A549 (cell line): Measurements from ENCODE around the gene AUTS2. TPM values are rescaled to one million over a fixed set of nuclear protein-coding genes. Genes with fewer than 3 reads are reported as not detected.

Experiments used
- ATAC-seq, 2 experiments: fragments of 200-7000 bp in 1 of 2; fragments of >200 bp in 1 of 2; cut with Nextera tagmentation in 1 of 2; cut with Tn5 transposase in 1 of 2; 3 replicates each; pipeline versions ENCODE4 v1.8.0 to v1.9.1; 2018 to 2020; ENCODE audit warnings: mild to moderate bottlenecking in 1 of 2, moderate library complexity in 1 of 2
- CTCF ChIA-PET: fragments of 300-600 bp; sonication (Branson Sonifier 250); formaldehyde crosslinking; extraction: SDS; loops from one replicate; lab custom pipeline; 2021; ENCODE audit warnings: antibody characterized with exemption, inconsistent platforms; lab: Yijun Ruan, JAX
- POLR2A ChIA-PET: fragments of 350-600 bp; formaldehyde crosslinking; extraction: SDS; loops from one replicate; lab custom pipeline; 2021; ENCODE audit warnings: antibody characterized with exemption, inconsistent platforms; lab: Yijun Ruan, JAX
- DNase-seq, 2 experiments: peaks; one replicate each; pipeline versions ENCODE4 v3.0.0 to v3.0.0-alpha.2; 2011 to 2016; ENCODE audit warnings: low read depth in 1 of 2, low spot score in 1 of 2
- FAIRE-seq: peaks from 2 replicates; lab custom pipeline; 2011; peaks lifted over from hg19 to GRCh38; lab: Jason Lieb, UNC
- H3K27ac ChIP-seq, 2 experiments: fragments of >200 bp; sonication (Bioruptor Twin); formaldehyde crosslinking; 3 replicates each; pipeline ENCODE4 v1.5.1; 2016 to 2017
- H3K4me1 ChIP-seq: fragments of >200 bp; sonication (Bioruptor Twin); formaldehyde crosslinking; 3 replicates; pipeline ENCODE4 v1.6.1; 2016
- H3K4me2 ChIP-seq: fragments of >200 bp; sonication (Bioruptor Twin); formaldehyde crosslinking; 3 replicates; pipeline ENCODE4 v1.6.1; 2016
- H3K4me3 ChIP-seq: fragments of >200 bp; sonication (Bioruptor Twin); formaldehyde crosslinking; 3 replicates; pipeline ENCODE4 v1.5.1; 2016
- H3K9me3 ChIP-seq: fragments of >200 bp; sonication (Bioruptor Twin); formaldehyde crosslinking; 3 replicates; pipeline ENCODE4 v1.6.1; 2016
- BHLHE40 ChIP-seq: IDR thresholded peaks from 2 replicates; pipeline ENCODE4 v1.6.1; 2012; ENCODE audit warnings: low read depth, low read length, inconsistent platforms
- CHD4 ChIP-seq: fragments of 200-600 bp; sonication (generic); IDR thresholded peaks from 2 replicates; pipeline ENCODE4 v1.6.1; 2016; ENCODE audit warnings: antibody characterized with exemption, mild to moderate bottlenecking, borderline replicate concordance
- CTCF ChIP-seq: fragments of >200 bp; sonication (Bioruptor Twin); formaldehyde crosslinking; IDR thresholded peaks from 3 replicates; pipeline ENCODE4 v1.5.1; 2016
- EHF ChIP-seq: fragments of 250-450 bp; sonication (Bioruptor Pico); IDR thresholded peaks from 2 replicates; pipeline ENCODE4 v1.5.0; 2020; ENCODE audit warnings: mild to moderate bottlenecking
- EHMT2 ChIP-seq: fragments of 200-600 bp; sonication (generic); IDR thresholded peaks from 2 replicates; pipeline ENCODE4 v1.6.1; 2016; ENCODE audit warnings: antibody characterized with exemption, low read depth, mild to moderate bottlenecking, moderate library complexity
- EP300 ChIP-seq, 2 experiments: fragments of >200 bp; sonication (Bioruptor Twin); formaldehyde crosslinking; IDR thresholded peaks; 2 replicates in 1 of 2; 3 replicates in 1 of 2; pipeline ENCODE4 v1.6.1; 2016 to 2017
- ESRRA ChIP-seq: fragments of 150-350 bp; IDR thresholded peaks from 2 replicates; pipeline ENCODE4 v1.6.1; 2014; ENCODE audit warnings: mild to moderate bottlenecking, low read length, borderline replicate concordance
- FOSL2 ChIP-seq, 2 experiments: fragments of 450-650 bp in 1 of 2; fragments of >200 bp in 1 of 2; sonication (Bioruptor Twin) in 1 of 2; formaldehyde crosslinking; IDR thresholded peaks; 2 replicates each; pipeline versions ENCODE4 v1.5.0 to v1.6.1; 2016 to 2020; ENCODE audit warnings: mild to moderate bottlenecking in 1 of 2, moderate library complexity in 1 of 2
- GATA3 ChIP-seq: IDR thresholded peaks from 2 replicates; pipeline ENCODE4 v1.6.1; 2012; ENCODE audit warnings: borderline replicate concordance
- HDAC2 ChIP-seq: fragments of 200-600 bp; sonication (generic); IDR thresholded peaks from 2 replicates; pipeline ENCODE4 v1.6.1; 2016
- HEYL ChIP-seq: fragments of 250-450 bp; sonication (Bioruptor Pico); IDR thresholded peaks from 2 replicates; pipeline ENCODE4 v1.8.0; 2021; ENCODE audit warnings: mild to moderate bottlenecking, moderate library complexity
- JUN ChIP-seq, 2 experiments: fragments of >200 bp; sonication (Bioruptor Twin); formaldehyde crosslinking; IDR thresholded peaks; 2 replicates in 1 of 2; 3 replicates in 1 of 2; pipeline ENCODE4 v1.6.1; 2016 to 2017
- JUNB ChIP-seq: fragments of >200 bp; sonication (Bioruptor Twin); formaldehyde crosslinking; IDR thresholded peaks from 2 replicates; pipeline ENCODE4 v1.6.1; 2016
- MAFK ChIP-seq: fragments of 450-650 bp; IDR thresholded peaks from 2 replicates; pipeline ENCODE4 v1.6.1; 2014; ENCODE audit not compliant: partially characterized antibody
- MAX ChIP-seq: IDR thresholded peaks from 2 replicates; pipeline ENCODE4 v1.6.1; 2012
- MAZ ChIP-seq: fragments of 150-350 bp; IDR thresholded peaks from 2 replicates; pipeline ENCODE4 v1.6.1; 2014; ENCODE audit warnings: antibody characterized with exemption, low read depth, low read length, borderline replicate concordance
- MYC ChIP-seq: IDR thresholded peaks from 2 replicates; pipeline ENCODE4 v1.6.1; 2012; ENCODE audit warnings: mild to moderate bottlenecking, inconsistent platforms, low read length, improper control_type of control experiment, borderline replicate concordance
- NFE2L2 ChIP-seq: fragments of 150-350 bp; conservative IDR thresholded peaks from 2 replicates; pipeline ENCODE4 v1.6.1; 2014; ENCODE audit warnings: low read length
- PBX3 ChIP-seq: IDR thresholded peaks from 2 replicates; pipeline ENCODE4 v1.6.1; 2012
- POLR2A ChIP-seq: IDR thresholded peaks from 2 replicates; pipeline ENCODE4 v1.6.1; 2012; ENCODE audit warnings: mild to moderate bottlenecking, low read length
- POLR2AphosphoS2 ChIP-seq: conservative IDR thresholded peaks from 2 replicates; pipeline ENCODE4 v1.6.1; 2012; ENCODE audit warnings: low read length, improper control_type of control experiment, inconsistent platforms
- RARB ChIP-seq: fragments of 250-450 bp; sonication (Bioruptor Pico); IDR thresholded peaks from 2 replicates; pipeline ENCODE4 v1.8.0; 2021; ENCODE audit warnings: mild to moderate bottlenecking, moderate library complexity
- RNF2 ChIP-seq: fragments of 200-600 bp; sonication (generic); IDR thresholded peaks from 2 replicates; pipeline ENCODE4 v1.6.1; 2016; ENCODE audit warnings: low read depth, mild to moderate bottlenecking, antibody characterized with exemption, moderate library complexity, borderline replicate concordance
- SMC3 ChIP-seq: fragments of >200 bp; sonication (Bioruptor Twin); formaldehyde crosslinking; IDR thresholded peaks from 3 replicates; pipeline ENCODE4 v1.6.1; 2018; ENCODE audit warnings: inconsistent platforms
- SREBF2 ChIP-seq: fragments of 450-650 bp; IDR thresholded peaks from 2 replicates; pipeline ENCODE4 v1.6.1; 2014; ENCODE audit warnings: mild to moderate bottlenecking, moderate library complexity
- TP53 ChIP-seq: fragments of 250-450 bp; sonication (Bioruptor Pico); IDR thresholded peaks from 2 replicates; pipeline ENCODE4 v1.5.0; 2021; ENCODE audit warnings: mild to moderate bottlenecking, moderate library complexity
- ZFP36 ChIP-seq: fragments of 450-650 bp; IDR thresholded peaks from 2 replicates; pipeline ENCODE4 v1.6.1; 2014; ENCODE audit warnings: borderline replicate concordance; ENCODE audit not compliant: partially characterized antibody
- ZNF302 ChIP-seq: fragments of 250-450 bp; sonication (Bioruptor Pico); IDR thresholded peaks from 2 replicates; pipeline ENCODE4 v1.9.0; 2021; ENCODE audit warnings: inconsistent platforms, mild to moderate bottlenecking, moderate library complexity
- WGBS: methylation state at CpG from one replicate; pipeline ENCODE4 v1.1.6; 2017; ENCODE audit errors: missing lambda C conversion rate; 5-methylcytosine and 5-hydroxymethylcytosine counted together
- polyA plus RNA-seq, 4 experiments: library from polyadenylated mRNA; depleted of rRNA in 3 of 4; stranded (reverse); fragments of >200 nt; fragmentation: RNase III in 1 of 4; extraction: RNeasy Plus Mini Kit Qiagen cat#74134 plus additional on column Dnase treatment in 1 of 4; gene quantifications; 2 replicates in 3 of 4; 3 replicates in 1 of 4; pipeline ENCODE4 v1.2.3, GENCODE V29; 2011 to 2017
- TF ChIP-seq, protein P1 (sequence below): fragments of 250-450 bp; sonication (Bioruptor Pico); IDR thresholded peaks from 2 replicates; pipeline ENCODE4 v1.5.0; 2020; ENCODE audit warnings: low read depth, mild to moderate bottlenecking, moderate library complexity
- TF ChIP-seq, protein P2 (sequence below): fragments of 250-450 bp; sonication (Bioruptor Pico); IDR thresholded peaks from 2 replicates; pipeline ENCODE4 v1.5.0; 2021; ENCODE audit warnings: mild to moderate bottlenecking, moderate library complexity, borderline replicate concordance

The AUTS2 gene
- polyA plus RNA-seq, 2 of the 4 experiments (the other 2 are of a cell fraction): 1.6 to 3.6 TPM

DNA sequence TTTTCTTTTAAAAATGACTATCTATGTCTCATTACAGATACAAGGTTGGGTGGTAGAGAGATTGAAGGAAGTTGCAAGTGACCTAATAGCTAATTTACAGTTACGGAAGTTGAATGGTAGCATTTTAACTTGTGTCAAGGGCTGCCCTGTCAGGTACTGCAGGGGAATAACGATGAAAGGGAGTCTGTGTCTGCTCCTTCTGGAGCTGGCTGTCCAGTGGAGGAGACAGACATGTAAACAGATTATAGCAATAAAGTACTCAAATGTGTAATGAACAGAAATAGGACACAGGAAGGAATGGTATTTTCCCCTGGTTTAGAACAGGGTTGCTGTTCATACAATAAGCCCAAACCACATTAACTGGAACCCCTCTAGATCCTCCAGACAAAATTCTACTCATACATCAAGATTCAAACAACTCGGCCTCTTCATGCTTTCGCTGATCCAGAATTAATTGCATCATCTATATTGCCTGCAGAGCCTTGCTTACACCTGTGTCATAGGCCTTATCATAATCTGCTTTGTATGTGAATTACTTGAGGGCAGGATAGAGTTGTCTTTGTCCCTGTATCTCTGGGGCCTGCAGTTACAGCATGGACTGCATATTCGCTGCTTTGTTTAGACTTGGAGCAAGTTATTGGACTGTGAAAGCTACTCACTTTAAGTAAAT, 42.8 kb downstream of the AUTS2 start:
- CTCF ChIA-PET: no interaction called here
- 61% methylated on average over 5 of the region's 5 CpGs for WGBS
- POLR2A ChIA-PET: no interaction called here
- FAIRE-seq (no peak), ATAC-seq (no peak), DNase-seq (no peak)
- no peak overlapping the region for H3K4me3 ChIP-seq
- no peak overlapping the region for H3K4me2 ChIP-seq
- H3K27ac ChIP-seq: no peak overlapping the region
- H3K9me3 ChIP-seq: no peaks in the 10 kb centered on the region
- H3K4me1 ChIP-seq: no peaks in the 10 kb centered on the region; the same call in 2 of the 3 replicates
- TF ChIP-seq BHLHE40 (no peak), CHD4 (no peak), HEYL (CRISPR knock-in tag) (no peak), RNF2 (no peak), JUN (IDR thresholded peaks at IDR 0.05) (no peak), MYC (no peak), POLR2A (no peak), PBX3 (no peak), SREBF2 (no peak), MAZ (no peak), POLR2AphosphoS2 (no peak), TP53 (no peak), ZNF302 (CRISPR knock-in tag) (no peak), NFE2L2 (no peak), EHF (no peak), MAX (no peak), RARB (no peak)
- TF ChIP-seq, protein P1, sequence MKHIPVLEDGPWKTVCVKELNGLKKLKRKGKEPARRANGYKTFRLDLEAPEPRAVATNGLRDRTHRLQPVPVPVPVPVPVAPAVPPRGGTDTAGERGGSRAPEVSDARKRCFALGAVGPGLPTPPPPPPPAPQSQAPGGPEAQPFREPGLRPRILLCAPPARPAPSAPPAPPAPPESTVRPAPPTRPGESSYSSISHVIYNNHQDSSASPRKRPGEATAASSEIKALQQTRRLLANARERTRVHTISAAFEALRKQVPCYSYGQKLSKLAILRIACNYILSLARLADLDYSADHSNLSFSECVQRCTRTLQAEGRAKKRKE: no peak

- FAIRE-seq (no peak), ATAC-seq (no peak), DNase-seq (no peak)
- CTCF ChIA-PET: interaction anchor here (0.9 kb wide), 1 partner anchor 34 kb away, joined by 3 read pairs; no protein-coding TSS in a partner anchor
- Histone ChIP-seq H3K4me1 (no peaks in the 10 kb centered on the region; the same call in 2 of the 3 replicates), H3K27ac (no peak overlapping the region), H3K4me2 (no peak overlapping the region), H3K9me3 (no peaks in the 10 kb centered on the region), H3K4me3 (no peak overlapping the region)
- POLR2A ChIA-PET: no interaction called here
- 47% methylated on average over 4 of the region's 4 CpGs for WGBS
- TF ChIP-seq CHD4 (no peak), SMC3 (no peak), RNF2 (no peak), JUNB (no peak), CTCF (no peak), EP300 (IDR thresholded peaks at IDR 0.05) (no peak), FOSL2 (IDR thresholded peaks at IDR 0.05) (no peak), FOSL2 (CRISPR knock-in tag; IDR thresholded peaks at IDR 0.05) (no peak), ZFP36 (no peak), GATA3 (no peak), HDAC2 (no peak), ESRRA (no peak), JUN (IDR thresholded peaks at IDR 0.05) (no peak), MAFK (no peak), MAZ (no peak), EHMT2 (no peak)
- TF ChIP-seq, protein P2, sequence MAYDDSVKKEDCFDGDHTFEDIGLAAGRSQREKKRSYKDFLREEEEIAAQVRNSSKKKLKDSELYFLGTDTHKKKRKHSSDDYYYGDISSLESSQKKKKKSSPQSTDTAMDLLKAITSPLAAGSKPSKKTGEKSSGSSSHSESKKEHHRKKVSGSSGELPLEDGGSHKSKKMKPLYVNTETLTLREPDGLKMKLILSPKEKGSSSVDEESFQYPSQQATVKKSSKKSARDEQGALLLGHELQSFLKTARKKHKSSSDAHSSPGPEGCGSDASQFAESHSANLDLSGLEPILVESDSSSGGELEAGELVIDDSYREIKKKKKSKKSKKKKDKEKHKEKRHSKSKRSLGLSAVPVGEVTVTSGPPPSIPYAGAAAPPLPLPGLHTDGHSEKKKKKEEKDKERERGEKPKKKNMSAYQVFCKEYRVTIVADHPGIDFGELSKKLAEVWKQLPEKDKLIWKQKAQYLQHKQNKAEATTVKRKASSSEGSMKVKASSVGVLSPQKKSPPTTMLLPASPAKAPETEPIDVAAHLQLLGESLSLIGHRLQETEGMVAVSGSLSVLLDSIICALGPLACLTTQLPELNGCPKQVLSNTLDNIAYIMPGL (CRISPR knock-in tag): no peak
Measured at GRCh38 chr7:69643265-69643664, 45.0 kb downstream of the AUTS2 start.
